ENCODE measurements around the gene TMEM168. TPM values are rescaled to one million over a fixed set of nuclear protein-coding genes. Genes with fewer than 3 reads are reported as not detected.

TMEM168 gene
- total and polyA plus RNA-seq, 2 experiments from 2014 or later: 5.2 to 14.8 TPM

DNA sequence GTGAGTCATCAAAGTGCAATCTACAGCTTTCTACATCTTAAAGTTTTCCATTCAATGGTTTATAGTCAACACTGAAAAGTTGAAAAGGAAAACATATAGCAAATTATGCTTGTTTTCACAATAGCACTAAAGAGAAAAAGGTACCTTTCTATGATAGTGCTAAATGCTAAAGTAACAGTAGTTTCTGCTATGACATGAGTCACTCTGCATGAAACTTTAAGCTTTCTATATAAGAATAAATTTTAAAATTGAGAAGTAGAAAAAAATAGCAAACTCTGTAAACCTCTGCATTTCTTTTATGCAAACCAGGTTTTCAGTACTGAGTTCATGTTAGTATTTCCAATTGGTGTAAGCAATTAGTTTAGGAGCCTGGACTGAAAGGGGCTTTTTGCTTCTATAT is 31.2 kb upstream of the TMEM168 start (continued):
- no peak for TF ChIP-seq ZNF462 (CRISPR knock-in tag; IDR thresholded peaks at IDR 0.05)
- no peak for TF ChIP-seq ZNF331 (CRISPR knock-in tag; IDR thresholded peaks at IDR 0.05; ENCODE audit: low read depth)

- Histone ChIP-seq H3K79me2 (replicated peaks; ENCODE audit: insufficient read depth) (no peaks in the 10 kb centered on the region), H3K4me1 (ENCODE audit: insufficient read depth) (peaks cover 5% of the 10 kb centered on the region), H3K4me2 (no peak overlapping the region), H3K27me3 (ENCODE audit: insufficient read depth) (no peaks in the 10 kb centered on the region), H3F3A (replicated peaks; ENCODE audit: low read depth) (no peaks in the 10 kb centered on the region), H3K4me3 (no peak overlapping the region), H2AFZ (no peak overlapping the region), H4K20me1 (replicated peaks; ENCODE audit: insufficient read depth) (no peaks in the 10 kb centered on the region), H3K27ac (ENCODE audit: low read depth) (no peak overlapping the region), H3K9me2 (ENCODE audit: insufficient read depth) (no peaks in the 10 kb centered on the region), H3K36me3 (ENCODE audit: insufficient read depth) (no peaks in the 10 kb centered on the region)
- TF ChIP-seq ZNF114 (CRISPR knock-in tag; IDR thresholded peaks at IDR 0.05) (no peak), STAT1 (IDR thresholded peaks at IDR 0.05; ENCODE audit: unreplicated experiment) (no peak), ZNF331 (CRISPR knock-in tag; IDR thresholded peaks at IDR 0.05; ENCODE audit: low read depth) (no peak), CTCF (conservative IDR thresholded peaks at IDR 0.05; ENCODE audit: low read depth in 2 of 2) (no peak), EZH2 (IDR thresholded peaks at IDR 0.05; ENCODE audit: low read depth, unreplicated experiment) (no peak), REST (IDR thresholded peaks at IDR 0.05; ENCODE audit: unreplicated experiment) (no peak)
- Mint-ChIP-seq H3K27me3 (ENCODE audit: insufficient read depth, low read depth, poor library complexity) (no peaks in the 10 kb centered on the region), H3K4me1 (peaks cover 5% of the 10 kb centered on the region; the same call in 2 of the 3 replicates), H3K36me3 (ENCODE audit: low read depth) (peaks cover 4% of the 10 kb centered on the region; the same call in 2 of the 3 replicates), H3K4me3 (no peak overlapping the region), H3K27ac (no peak overlapping the region), H3K9me3 (peaks cover 2% of the 10 kb centered on the region; the same call in 1 of the 3 replicates)
- ATAC-seq (no peak), DNase-seq (ENCODE audit: low spot score) (no peak)
Measured at GRCh38 chr7:112819536-112819935, 29.3 kb upstream of the TMEM168 start.
